Measurements from ENCODE around the gene COPS6.

GRCh38 chr7:100069991-100070390 lies 18.8 kb upstream of the COPS6 start:
- TF ChIP-seq CTCF (IDR thresholded peaks at IDR 0.05) (no peak), POLR2A (IDR thresholded peaks at IDR 0.05) (no peak), POLR2AphosphoS5 (IDR thresholded peaks at IDR 0.05) (no peak)
